ENCODE data around the gene MXI1.
A peak's percentile ranks its signal among the peaks of the same experiment; 100 is the strongest.

Gene MXI1

DNA sequence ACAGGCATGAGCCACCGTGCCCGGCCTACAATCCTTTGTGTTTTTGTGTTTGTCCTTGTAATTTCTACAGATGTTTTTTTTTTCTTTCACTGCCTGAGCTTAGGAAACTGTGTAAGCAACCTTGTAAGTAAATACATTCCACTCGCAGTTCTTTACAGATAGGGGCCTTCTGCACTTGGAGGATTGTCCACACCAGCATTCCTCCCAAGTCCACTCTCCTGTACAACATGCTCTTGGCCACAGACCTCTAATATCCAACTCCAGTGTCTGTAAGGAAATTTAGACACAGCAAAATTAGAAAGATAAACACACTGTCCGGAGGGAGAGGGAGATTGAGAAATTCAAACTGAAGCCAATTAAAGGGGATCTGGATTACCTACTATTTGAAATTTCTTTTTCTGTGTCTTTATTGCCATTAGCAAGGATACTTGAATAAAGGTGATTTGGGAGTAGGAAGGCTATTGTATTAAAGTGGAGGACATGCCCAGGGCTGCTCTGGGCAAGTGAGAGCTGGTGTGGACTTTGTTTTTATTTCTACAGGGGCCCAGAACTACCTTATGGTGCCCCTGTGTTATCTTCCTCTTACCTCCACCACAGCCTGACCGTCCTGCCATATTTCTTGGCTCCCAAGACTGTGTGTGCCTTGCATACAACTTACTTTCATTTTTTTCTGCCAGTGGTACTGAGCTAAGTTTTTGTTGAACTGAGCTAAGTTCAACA lies 9.7 kb downstream of the MXI1 start:
- no peak for DNase-seq

- no peak for DNase-seq
Observed at GRCh38 chr10:110217662-110218008, 10.2 kb downstream of the MXI1 start.

- DNase-seq: no peak
Observed at GRCh38 chr10:110218632-110219031, 11.2 kb downstream of the MXI1 start.

- DNase-seq: no peak
Observed at GRCh38 chr10:110219884-110220283, 12.5 kb downstream of the MXI1 start.

GRCh38 chr10:110220398-110220797 lies 13.0 kb downstream of the MXI1 start:
- no peak for DNase-seq

- no peak for DNase-seq
Observed at GRCh38 chr10:110221044-110221720, 13.8 kb downstream of the MXI1 start.

DNA sequence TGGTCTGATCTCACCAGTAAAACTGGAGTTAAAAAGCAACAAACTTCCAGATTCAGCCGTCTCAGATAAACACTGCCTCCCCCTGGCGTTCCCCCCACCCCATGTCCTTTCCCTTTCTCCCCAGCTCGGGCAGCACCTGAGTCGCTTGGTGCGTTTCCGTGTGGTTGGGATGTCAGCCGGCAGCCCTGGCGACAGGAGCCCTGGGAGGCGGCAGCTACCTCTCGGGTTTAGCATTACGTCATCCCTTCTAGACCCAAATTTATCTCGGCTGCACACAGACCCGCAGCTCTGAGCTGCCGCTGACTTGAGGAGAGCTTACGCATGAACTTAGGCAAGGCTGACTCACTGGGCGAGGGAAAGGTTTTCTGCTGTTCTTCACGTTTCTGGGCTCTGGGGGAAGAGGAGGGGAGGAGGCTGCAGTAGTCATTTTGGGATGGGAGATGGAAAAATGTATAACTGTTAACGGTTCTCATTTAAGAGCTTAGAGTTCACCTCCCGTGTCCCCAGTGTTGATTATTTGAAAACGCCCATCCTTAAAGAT lies 14.4 kb downstream of the MXI1 start:
- DNase-seq: peak; percentile 57 to 59

DNA sequence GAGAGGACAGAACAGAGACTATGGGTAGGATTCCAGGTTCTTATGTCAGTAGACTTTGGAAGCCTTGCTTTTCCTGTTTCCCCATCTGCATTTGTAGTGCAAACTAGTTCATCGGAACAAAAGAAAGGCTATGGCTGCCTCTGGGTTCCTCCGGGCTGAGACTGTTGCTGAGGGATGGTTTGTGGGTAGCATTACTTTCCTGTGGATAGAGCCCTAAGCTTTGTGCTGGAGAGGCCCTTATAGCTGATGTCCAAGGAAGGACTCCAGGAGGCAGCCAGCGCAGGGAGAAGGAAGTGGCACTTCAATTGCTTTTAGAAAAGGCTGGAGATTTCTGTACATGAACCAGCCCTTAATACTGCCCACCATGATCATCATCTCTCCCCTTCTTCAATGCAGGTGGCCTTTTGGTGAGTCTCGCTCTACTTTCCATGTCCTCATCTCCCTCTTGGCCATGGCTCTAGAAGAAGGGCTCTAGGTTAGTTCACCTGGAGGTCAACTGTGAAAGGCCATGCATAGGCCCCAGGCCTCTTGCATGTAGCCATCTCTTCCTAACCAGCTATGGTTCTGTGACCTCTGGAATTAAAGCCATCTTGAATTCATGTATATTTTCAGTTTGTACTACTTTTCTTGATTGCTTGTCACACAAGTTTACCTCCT lies 15.4 kb downstream of the MXI1 start:
- no peak for DNase-seq

DNA sequence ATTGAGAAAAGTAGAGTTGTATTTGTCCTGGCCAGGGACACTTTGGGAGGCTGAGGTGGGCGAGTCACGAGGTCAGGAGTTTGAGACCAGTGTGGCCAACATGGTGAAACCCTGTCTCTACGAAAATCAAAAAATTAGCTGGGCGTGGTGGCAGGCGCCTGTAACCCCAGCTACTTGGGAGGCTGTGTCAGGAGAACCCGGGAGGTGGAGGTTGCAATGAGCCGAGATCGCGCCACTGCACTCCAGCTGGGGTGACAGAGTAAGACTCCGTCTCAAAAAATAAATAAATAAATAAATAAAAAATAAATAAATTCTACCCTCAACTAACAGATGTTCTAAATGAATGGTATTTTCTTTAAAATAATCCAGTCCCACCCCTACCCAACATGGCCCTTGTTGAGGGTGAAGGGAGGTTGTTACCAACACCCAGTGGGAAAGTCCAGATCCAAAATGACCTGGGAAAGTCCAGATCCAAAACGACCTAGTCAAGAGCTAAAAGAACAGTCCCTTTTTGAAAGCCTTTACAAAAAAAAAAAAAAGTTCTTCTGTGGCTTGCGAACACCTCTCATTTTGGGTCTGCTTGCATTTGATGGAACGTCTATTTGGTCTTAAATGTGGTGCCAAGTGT lies 16.0 kb downstream of the MXI1 start:
- DNase-seq: no peak

GRCh38 chr10:110224992-110225391 lies 17.6 kb downstream of the MXI1 start:
- no peak for DNase-seq

DNA sequence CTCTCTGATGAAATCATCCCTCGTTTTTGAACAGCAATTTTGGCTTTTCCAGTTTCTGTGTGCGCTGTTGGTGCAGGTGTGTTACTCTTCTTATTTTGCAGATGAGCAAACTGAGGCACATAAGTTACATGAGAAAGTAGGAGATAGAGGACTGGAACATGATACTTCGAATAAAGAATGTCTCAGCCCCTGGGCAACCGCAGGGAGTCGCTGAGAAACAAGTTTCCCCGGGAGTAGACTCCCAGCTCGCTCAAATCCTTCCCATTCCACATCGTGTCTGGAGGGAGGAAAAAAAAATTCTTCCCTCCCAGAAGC lies 18.0 kb downstream of the MXI1 start:
- DNase-seq: no peak

DNA sequence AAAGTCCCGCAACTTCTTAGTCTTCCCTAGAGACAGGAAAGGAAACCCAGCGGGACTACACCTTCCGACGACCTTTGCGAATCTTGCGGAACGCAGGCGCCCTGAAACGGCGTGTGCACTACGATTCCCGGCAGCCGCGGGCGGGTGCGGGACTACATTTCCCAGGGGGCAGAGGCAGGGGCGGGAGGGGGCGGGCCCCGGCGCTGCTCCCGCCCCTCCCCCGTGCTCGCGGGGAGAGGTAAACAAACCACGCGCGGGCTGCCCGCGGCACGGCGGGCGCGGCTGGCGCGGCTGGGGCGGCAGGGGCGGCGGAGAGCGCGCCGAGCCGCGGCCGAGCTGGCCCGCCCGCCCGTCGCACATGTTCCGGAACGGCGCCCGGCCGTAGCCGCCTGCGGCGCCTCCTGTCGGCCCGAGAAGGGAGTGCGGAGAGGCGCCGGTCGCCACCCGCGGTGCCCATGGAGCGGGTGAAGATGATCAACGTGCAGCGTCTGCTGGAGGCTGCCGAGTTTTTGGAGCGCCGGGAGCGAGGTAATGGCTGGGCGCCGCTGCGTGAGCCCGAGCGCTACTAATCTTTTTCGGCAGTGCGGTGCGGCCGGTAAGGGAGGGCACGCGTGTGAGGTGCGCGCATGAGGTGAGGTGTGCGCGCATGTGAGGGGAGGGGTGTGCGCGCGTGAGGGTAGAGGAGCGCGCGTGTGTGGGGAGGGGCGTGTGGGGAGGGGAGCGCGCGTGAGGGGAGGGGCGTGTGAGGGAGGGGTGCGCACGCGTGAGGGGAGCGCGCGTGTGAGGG lies 18.5 kb downstream of the MXI1 start:
- DNase-seq: peak; percentile 79 to 84

- DNase-seq: peak; percentile 80 to 83
Observed at GRCh38 chr10:110226543-110226925, 19.1 kb downstream of the MXI1 start.

GRCh38 chr10:110226926-110227641 lies 19.7 kb downstream of the MXI1 start:
- DNase-seq: peak; percentile 53 to 58

GRCh38 chr10:110228066-110228465 lies 20.7 kb downstream of the MXI1 start:
- DNase-seq: no peak

DNA sequence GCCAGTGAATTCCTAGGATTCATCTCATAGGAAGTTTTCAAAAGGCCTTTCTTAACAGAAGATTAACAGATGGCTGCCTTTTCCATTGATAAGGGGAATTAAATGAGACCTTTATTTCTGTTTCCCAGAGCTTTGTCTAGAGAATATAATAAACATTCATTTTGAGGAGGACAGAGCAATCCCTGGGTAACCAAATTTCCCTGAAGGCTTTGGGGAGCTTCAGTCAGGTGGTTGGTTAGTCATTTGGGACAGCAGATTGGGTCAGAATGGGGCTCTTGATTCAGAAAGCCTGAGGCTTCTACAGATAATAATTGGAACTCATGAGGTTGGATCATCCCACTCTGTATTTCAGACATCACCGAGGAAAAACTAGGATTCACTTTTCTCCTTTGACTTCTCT lies 21.8 kb downstream of the MXI1 start:
- no peak for DNase-seq

GRCh38 chr10:110233846-110234245 lies 26.4 kb downstream of the MXI1 start:
- DNase-seq: no peak

DNA sequence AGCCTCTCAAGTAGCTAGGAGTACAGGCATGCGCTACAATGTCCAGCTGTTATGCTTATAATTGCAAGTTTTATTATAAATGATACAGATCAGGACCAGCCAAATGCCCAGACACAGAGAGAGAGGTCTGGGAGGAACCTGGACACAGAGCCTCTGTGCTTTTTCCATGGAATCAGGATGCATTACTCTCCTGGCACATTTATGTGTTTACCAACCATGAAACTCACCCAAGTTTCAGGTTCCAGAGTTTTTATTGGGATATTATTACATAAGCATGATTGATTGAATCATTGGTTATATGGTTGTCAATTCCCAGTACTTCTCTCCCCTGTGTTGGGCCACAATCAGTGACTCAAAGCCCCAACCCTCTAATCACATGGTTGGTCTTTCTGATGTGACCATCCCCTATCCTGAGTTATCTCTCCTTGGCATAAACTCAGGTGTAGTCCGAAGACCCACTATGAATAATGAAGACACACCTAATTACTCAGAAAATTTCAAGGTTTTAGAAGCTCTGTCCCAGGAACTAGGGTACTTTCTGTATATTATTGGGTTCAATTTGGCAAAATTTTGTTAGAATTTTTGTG lies 30.6 kb downstream of the MXI1 start:
- no peak for DNase-seq

GRCh38 chr10:110239892-110240291 lies 32.5 kb downstream of the MXI1 start:
- DNase-seq: no peak

GRCh38 chr10:110241407-110241806 lies 34.0 kb downstream of the MXI1 start:
- DNase-seq: no peak

DNA sequence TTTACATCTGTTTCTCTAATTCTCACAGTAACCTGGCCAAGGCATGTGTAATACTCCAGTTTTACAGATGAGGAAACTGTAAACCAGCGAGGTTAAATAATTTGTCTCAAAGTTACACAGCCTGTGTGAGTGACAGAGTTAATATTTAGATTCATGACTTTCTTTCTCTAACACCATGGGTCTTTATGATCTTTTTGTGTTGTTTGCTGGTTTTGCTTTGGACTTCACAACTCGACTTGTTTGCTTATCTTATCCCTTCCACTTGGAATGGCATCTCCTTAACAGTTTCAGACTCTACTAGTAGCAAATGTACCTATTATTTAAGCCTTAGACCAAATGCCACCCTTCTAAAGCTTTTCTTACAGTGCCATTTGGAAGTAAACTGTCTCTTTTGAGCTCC lies 34.4 kb downstream of the MXI1 start:
- DNase-seq: no peak

- no peak for DNase-seq
Observed at GRCh38 chr10:110242511-110242910, 35.1 kb downstream of the MXI1 start.

Data from stimulated activated CD4-positive, alpha-beta T cell treated with anti-CD3 and anti-CD28 coated beads, Interleukin-2, amount 100 ng/mL, for 48 hours (primary cell).